Smooth muscle cell (in vitro differentiated cells): ENCODE measurements around the gene SYNJ2. TPM values are rescaled to one million over a fixed set of nuclear protein-coding genes. Genes with fewer than 3 reads are reported as not detected.

Experiments used
- DNase-seq: peaks from one replicate; lab custom pipeline; 2025; ENCODE audit not compliant: unreplicated experiment; lab: John Stamatoyannopoulos, UW
- H2AFZ ChIP-seq: fragments of 200-600 bp; sonication (generic); 2 replicates; pipeline ENCODE4 v1.6.0; 2016; ENCODE audit warnings: antibody characterized with exemption, low read depth, mild to moderate bottlenecking
- H3F3A ChIP-seq: fragments of 200-600 bp; sonication (generic); 2 replicates; pipeline ENCODE4 v1.6.0; 2017; ENCODE audit warnings: antibody characterized with exemption, low read depth
- H3K27ac ChIP-seq: fragments of 200-600 bp; sonication (generic); 2 replicates; pipeline ENCODE4 v1.5.1; 2016; ENCODE audit warnings: low read depth, mild to moderate bottlenecking
- H3K27me3 ChIP-seq: fragments of 200-600 bp; sonication (generic); 2 replicates; pipeline ENCODE4 v1.6.1; 2016; ENCODE audit warnings: low read depth, mild to moderate bottlenecking
- H3K36me3 ChIP-seq: fragments of 200-600 bp; sonication (generic); 2 replicates; pipeline ENCODE4 v1.5.1; 2016; ENCODE audit warnings: low read depth
- H3K4me1 ChIP-seq: fragments of 200-600 bp; sonication (generic); 2 replicates; pipeline ENCODE4 v1.5.1; 2016; ENCODE audit warnings: low read depth
- H3K4me2 ChIP-seq: fragments of 200-600 bp; sonication (generic); 2 replicates; pipeline ENCODE4 v1.6.0; 2016; ENCODE audit warnings: mild to moderate bottlenecking
- H3K4me3 ChIP-seq: fragments of 200-600 bp; sonication (generic); 2 replicates; pipeline ENCODE4 v1.5.1; 2016; ENCODE audit warnings: mild to moderate bottlenecking
- H3K79me2 ChIP-seq: fragments of 200-600 bp; sonication (generic); 2 replicates; pipeline ENCODE4 v1.6.0; 2016; ENCODE audit warnings: low read depth, mild to moderate bottlenecking
- H3K9ac ChIP-seq: fragments of 200-600 bp; sonication (generic); 2 replicates; pipeline ENCODE4 v1.6.0; 2016; ENCODE audit warnings: low read depth
- H3K9me3 ChIP-seq: fragments of 200-600 bp; sonication (generic); replicated peaks from 2 replicates; pipeline ENCODE4 v1.5.1; 2016; ENCODE audit warnings: low read depth
- H4K20me1 ChIP-seq: fragments of 200-600 bp; sonication (generic); 2 replicates; pipeline ENCODE4 v1.6.0; 2016; ENCODE audit warnings: low read depth
- WGBS: methylation state at CpG from one replicate; pipeline ENCODE4 v1.1.7; 2016; ENCODE audit warnings: low lambda C conversion rate; 5-methylcytosine and 5-hydroxymethylcytosine counted together
- polyA plus RNA-seq: library from polyadenylated mRNA; unstranded; fragments of >200 nt; fragmentation: Nextera tagmentation; extraction: Ambion mirVana; gene quantifications from 2 replicates; pipeline ENCODE4 v1.2.1, GENCODE V29; 2016
- total RNA-seq: library from RNA; depleted of rRNA; stranded (reverse); fragments of >200 nt; gene quantifications from 2 replicates; pipeline ENCODE4 v1.2.3, GENCODE V29; 2014
- TF ChIP-seq, protein P1 (sequence below): fragments of 200-600 bp; sonication (generic); IDR thresholded peaks from 2 replicates; pipeline ENCODE4 v1.5.1; 2017; ENCODE audit warnings: borderline replicate concordance, mild to moderate bottlenecking, antibody characterized with exemption; ENCODE audit not compliant: insufficient read depth, poor library complexity, severe bottlenecking

Gene SYNJ2
- total and polyA plus RNA-seq, 2 experiments from 2014 or later = 6.0 to 6.1 TPM

DNA sequence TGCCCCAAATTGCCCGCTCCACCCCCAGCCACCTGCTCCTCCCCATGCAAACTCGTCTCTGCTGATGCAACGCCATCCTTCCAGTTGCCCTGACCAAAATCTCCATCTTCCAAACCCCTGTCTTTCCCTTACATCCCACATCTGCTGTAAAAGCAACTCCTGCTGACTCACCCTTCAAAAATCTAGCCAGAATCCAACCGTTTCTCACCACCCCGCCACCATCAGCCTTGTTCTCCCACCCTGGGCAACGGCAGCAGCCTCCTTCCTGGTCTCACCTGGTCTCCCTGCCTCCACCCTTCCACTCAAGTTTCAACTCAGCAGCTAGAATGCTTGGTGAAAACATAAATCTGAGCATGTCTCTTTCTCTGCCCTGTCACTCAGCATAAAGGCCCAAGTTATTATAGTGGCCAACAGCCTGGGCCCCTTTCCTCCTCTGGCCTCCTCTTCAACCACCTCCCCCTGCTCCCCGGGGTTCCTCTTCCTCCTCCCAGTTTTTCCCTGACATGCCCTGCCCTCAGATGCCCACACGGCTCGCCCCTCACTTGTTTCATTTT lies 7.2 kb upstream of the SYNJ2 start:
- H2AFZ ChIP-seq = no peak overlapping the region
- no peak overlapping the region for H3K27ac ChIP-seq
- H4K20me1 ChIP-seq = no peaks in the 10 kb centered on the region
- H3K4me2 ChIP-seq = no peak overlapping the region
- no peak overlapping the region for H3K9ac ChIP-seq
- no peak overlapping the region for H3K4me3 ChIP-seq
- no peaks in the 10 kb centered on the region for H3K79me2 ChIP-seq
- no peaks in the 10 kb centered on the region for H3F3A ChIP-seq
- H3K4me1 ChIP-seq = no peaks in the 10 kb centered on the region
- no peaks in the 10 kb centered on the region for H3K27me3 ChIP-seq
- TF ChIP-seq, protein P1, sequence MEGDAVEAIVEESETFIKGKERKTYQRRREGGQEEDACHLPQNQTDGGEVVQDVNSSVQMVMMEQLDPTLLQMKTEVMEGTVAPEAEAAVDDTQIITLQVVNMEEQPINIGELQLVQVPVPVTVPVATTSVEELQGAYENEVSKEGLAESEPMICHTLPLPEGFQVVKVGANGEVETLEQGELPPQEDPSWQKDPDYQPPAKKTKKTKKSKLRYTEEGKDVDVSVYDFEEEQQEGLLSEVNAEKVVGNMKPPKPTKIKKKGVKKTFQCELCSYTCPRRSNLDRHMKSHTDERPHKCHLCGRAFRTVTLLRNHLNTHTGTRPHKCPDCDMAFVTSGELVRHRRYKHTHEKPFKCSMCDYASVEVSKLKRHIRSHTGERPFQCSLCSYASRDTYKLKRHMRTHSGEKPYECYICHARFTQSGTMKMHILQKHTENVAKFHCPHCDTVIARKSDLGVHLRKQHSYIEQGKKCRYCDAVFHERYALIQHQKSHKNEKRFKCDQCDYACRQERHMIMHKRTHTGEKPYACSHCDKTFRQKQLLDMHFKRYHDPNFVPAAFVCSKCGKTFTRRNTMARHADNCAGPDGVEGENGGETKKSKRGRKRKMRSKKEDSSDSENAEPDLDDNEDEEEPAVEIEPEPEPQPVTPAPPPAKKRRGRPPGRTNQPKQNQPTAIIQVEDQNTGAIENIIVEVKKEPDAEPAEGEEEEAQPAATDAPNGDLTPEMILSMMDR = no peak
- DNase-seq = no peak
- WGBS = 65% methylated on average over 9 of the region's 9 CpGs
- no peaks in the 10 kb centered on the region for H3K36me3 ChIP-seq
- no peaks in the 10 kb centered on the region for H3K9me3 ChIP-seq

- TF ChIP-seq, protein P1 = no peak
- Histone ChIP-seq H3K27ac (no peak overlapping the region), H3K79me2 (no peaks in the 10 kb centered on the region), H3K4me2 (no peak overlapping the region), H3K27me3 (no peaks in the 10 kb centered on the region), H3K4me3 (no peak overlapping the region), H3F3A (no peaks in the 10 kb centered on the region), H3K9ac (no peak overlapping the region), H3K36me3 (no peaks in the 10 kb centered on the region), H3K4me1 (no peaks in the 10 kb centered on the region), H2AFZ (no peak overlapping the region), H3K9me3 (no peaks in the 10 kb centered on the region), H4K20me1 (no peaks in the 10 kb centered on the region)
- 95% methylated on average over 3 of the region's 3 CpGs for WGBS
- no peak for DNase-seq
Measured at GRCh38 chr6:157974967-157975366, 6.7 kb upstream of the SYNJ2 start.

DNA sequence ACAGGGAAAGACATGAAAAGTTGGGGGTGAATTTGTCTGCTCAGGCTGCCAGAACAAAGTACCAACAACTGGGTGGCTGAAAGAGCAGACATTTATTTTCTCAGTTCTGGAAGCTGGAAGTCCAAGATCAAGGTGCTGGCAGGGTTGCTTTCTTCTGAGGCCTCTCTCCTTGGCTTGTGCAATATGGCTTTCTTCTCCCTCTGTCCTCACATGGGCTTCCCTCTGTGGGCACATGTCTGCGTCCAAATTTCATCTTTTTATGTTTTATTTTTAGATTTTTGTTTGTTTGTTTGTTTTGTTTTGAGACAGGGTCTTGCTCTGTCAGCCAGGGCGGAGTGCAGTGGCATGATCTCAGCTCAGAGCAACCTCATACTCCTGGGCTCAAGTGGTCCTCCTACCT lies 6.2 kb upstream of the SYNJ2 start:
- Histone ChIP-seq H3K4me2 (no peak overlapping the region), H3K27ac (no peak overlapping the region), H3K36me3 (no peaks in the 10 kb centered on the region), H2AFZ (no peak overlapping the region), H3K27me3 (no peaks in the 10 kb centered on the region), H4K20me1 (no peaks in the 10 kb centered on the region), H3K9ac (no peak overlapping the region), H3K9me3 (no peaks in the 10 kb centered on the region), H3K79me2 (no peaks in the 10 kb centered on the region), H3F3A (no peaks in the 10 kb centered on the region), H3K4me3 (no peak overlapping the region), H3K4me1 (no peaks in the 10 kb centered on the region)
- TF ChIP-seq, protein P1 = no peak
- WGBS = 90% methylated on average over 2 of the region's 2 CpGs
- DNase-seq = no peak
